WI38 (cell line): ENCODE results near the gene NCK1.

ENCODE experiments used
- H3K4me3 ChIP-seq: 2 replicates; pipeline ENCODE4 v1.5.1; 2011; ENCODE audit warnings: low read depth, mild to moderate bottlenecking, control low read depth, low read length
- TF ChIP-seq, protein P1 (sequence below): IDR thresholded peaks from 2 replicates; pipeline ENCODE4 v1.5.1; 2012; ENCODE audit warnings: low read depth, mild to moderate bottlenecking, control low read depth, low read length

Gene NCK1

DNA sequence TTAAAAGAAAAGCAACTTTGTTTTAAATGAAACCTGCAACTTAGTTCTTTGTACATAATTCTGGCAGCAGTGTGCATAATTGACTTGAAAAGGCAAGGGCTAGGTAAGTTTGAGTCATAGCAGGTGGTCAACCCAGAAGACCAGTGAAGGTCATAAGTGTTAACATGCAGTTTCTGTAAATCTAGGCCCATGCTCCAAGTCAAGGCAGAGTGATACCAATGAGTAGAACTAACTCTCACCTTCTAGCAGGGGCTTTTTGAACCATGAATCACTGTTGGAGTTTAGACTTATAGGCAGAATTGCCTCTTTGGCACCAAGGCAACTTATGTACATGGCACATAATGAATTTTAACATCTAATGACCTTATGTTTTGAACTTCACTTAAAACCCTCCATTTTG is 66.2 kb downstream of the NCK1 start:
- TF ChIP-seq, protein P1, sequence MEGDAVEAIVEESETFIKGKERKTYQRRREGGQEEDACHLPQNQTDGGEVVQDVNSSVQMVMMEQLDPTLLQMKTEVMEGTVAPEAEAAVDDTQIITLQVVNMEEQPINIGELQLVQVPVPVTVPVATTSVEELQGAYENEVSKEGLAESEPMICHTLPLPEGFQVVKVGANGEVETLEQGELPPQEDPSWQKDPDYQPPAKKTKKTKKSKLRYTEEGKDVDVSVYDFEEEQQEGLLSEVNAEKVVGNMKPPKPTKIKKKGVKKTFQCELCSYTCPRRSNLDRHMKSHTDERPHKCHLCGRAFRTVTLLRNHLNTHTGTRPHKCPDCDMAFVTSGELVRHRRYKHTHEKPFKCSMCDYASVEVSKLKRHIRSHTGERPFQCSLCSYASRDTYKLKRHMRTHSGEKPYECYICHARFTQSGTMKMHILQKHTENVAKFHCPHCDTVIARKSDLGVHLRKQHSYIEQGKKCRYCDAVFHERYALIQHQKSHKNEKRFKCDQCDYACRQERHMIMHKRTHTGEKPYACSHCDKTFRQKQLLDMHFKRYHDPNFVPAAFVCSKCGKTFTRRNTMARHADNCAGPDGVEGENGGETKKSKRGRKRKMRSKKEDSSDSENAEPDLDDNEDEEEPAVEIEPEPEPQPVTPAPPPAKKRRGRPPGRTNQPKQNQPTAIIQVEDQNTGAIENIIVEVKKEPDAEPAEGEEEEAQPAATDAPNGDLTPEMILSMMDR, result no peak

DNA sequence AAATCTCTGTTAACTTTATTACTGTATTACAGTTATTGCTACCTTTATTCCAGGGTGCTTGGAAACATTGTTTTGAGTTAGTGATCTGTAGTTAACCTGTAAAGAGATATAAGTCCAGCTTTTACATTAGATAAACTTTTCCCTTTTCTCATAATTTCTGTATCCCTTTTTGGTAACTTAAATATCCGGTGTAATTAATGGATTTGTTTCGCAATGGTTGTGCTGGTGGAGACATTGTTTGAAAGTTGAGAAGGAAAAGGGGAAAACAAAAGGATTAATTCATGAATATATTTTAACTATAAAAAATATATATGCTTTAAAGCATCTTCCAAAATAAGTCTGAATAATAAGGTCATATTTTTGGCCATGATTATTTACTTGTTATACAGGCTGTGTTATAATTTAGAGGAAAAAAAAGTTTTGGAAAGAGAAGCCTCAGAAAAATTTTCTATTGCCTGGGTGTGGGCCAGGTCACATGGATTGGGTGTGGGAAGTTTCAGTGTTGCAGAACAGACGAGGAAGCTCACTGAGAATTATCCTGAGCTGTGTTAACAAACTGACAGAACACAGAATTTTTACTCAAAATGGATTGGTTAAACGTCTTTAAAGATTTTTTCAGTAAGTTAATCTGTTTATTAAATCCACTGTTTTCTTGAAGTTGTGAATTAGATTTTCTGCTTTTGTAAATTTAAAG is 68.1 kb downstream of the NCK1 start:
- TF ChIP-seq, protein P1, result no peak
- H3K4me3 ChIP-seq, result no peak overlapping the region

More for the DNA sequence above, 66.2 kb downstream of the NCK1 start:
- no peak overlapping the region for H3K4me3 ChIP-seq

DNA sequence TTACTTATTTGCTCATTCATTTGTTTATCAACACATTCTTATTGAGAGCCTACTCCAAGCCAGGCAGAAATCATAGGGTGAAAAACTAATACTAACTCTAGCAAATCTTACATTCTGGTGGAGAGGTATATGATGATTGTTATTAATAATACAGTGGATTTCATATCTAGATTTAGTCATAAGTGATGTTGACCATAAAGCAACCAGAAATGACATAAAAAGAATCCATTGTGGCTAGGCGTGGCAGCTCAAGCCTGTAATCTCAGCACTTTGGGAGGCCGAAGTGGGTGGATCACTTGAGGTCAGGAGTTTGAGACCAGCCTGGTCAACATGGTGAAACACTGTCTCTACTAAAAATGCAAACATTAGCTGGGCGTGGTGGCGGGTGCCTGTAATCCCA is 69.6 kb downstream of the NCK1 start:
- no peak overlapping the region for H3K4me3 ChIP-seq
- TF ChIP-seq, protein P1, result no peak

DNA sequence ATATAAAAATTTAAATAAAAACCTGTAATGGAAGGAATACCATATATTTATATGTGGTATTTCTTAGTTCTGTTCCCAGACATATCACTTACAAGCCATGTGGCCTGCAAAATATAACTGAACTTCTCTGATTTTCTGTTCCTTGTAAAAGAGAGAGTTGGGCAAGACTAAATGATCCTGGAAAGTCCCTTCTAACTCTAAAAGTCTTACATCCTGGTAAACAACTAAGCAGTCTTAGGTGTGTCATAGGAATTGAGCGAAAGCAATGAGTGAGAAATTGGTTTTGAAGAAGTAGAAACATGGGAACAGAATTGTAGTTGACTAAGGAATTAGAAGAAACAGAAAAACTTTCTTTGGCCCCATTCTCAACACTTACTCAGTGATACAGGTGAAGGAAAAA is 70.5 kb downstream of the NCK1 start:
- no peak overlapping the region for H3K4me3 ChIP-seq
- TF ChIP-seq, protein P1, result no peak

DNA sequence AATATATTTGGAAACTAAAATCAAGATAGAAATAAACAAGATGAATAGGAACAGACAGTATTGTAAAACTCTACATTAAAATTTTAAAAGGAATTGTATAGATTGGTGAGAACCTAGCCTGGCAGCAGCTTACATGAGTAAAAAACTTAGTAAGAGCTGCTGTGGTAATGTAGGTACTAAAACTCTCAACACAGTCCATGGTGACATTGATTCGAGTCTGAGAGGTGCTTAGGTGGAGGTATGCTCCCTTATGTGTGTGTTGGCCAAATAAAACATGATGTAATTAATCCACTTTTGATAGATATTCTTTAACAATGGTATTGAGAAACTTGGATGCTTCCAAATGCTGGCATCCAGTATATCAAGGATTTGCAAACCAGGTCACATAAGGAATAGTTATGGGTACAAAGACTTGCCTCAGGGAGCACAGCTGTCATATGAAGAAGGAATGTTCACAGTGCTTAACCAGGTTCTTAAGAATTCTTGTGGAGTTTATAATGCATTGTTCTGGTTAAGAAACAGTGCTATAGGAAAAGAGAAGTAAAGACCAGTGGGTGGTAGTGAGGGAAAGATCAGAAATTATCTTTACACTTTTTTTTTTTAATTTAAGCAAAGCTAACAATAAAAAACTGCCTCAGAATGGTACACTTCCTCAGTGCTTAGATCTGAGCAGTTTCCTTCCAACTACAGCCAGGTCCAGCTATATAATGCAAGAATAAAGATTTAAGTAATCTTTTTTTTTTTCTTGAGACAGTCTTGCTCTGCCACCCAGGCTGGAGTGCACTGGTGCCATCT is 71.2 kb downstream of the NCK1 start:
- H3K4me3 ChIP-seq, result no peak overlapping the region
- TF ChIP-seq, protein P1, result no peak

DNA sequence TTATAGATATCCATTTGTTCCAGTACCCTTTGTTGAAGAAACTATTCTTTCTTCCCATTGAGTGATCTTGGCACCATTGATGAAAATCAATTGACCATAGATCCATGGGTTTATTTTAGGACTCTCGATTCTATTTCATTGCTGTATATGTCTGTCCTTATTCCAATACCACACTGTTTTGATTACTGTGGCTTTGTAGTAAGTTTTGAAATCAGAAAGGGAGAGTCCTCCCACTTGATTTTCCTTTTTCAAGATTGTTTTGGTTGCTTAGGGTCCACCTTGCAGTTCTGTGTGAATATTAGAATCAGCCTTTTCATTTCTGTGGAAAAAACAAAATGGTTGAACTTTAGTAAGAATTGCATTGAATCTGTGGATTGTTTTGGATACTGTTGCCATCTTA is 75.2 kb downstream of the NCK1 start:
- H3K4me3 ChIP-seq, result no peak overlapping the region
- TF ChIP-seq, protein P1, result no peak

- TF ChIP-seq, protein P1, result no peak
- no peak overlapping the region for H3K4me3 ChIP-seq
Measured at GRCh38 chr3:136937851-136938250, 75.8 kb downstream of the NCK1 start.
